ENCODE measurements around the gene CARD8. TPM values are rescaled to one million over a fixed set of nuclear protein-coding genes. Genes with fewer than 3 reads are reported as not detected.

The CARD8 gene, protein sequence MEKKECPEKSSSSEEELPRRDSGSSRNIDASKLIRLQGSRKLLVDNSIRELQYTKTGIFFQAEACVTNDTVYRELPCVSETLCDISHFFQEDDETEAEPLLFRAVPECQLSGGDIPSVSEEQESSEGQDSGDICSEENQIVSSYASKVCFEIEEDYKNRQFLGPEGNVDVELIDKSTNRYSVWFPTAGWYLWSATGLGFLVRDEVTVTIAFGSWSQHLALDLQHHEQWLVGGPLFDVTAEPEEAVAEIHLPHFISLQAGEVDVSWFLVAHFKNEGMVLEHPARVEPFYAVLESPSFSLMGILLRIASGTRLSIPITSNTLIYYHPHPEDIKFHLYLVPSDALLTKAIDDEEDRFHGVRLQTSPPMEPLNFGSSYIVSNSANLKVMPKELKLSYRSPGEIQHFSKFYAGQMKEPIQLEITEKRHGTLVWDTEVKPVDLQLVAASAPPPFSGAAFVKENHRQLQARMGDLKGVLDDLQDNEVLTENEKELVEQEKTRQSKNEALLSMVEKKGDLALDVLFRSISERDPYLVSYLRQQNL
- total RNA-seq = 19.8 to 29.5 TPM (median 23.3 TPM) in 3 replicates
- long read RNA-seq, partial matches to known transcripts = 1 of 12 reads
- long read RNA-seq, other reads (novel, unspliced or antisense) = 7 of 12 reads

DNA sequence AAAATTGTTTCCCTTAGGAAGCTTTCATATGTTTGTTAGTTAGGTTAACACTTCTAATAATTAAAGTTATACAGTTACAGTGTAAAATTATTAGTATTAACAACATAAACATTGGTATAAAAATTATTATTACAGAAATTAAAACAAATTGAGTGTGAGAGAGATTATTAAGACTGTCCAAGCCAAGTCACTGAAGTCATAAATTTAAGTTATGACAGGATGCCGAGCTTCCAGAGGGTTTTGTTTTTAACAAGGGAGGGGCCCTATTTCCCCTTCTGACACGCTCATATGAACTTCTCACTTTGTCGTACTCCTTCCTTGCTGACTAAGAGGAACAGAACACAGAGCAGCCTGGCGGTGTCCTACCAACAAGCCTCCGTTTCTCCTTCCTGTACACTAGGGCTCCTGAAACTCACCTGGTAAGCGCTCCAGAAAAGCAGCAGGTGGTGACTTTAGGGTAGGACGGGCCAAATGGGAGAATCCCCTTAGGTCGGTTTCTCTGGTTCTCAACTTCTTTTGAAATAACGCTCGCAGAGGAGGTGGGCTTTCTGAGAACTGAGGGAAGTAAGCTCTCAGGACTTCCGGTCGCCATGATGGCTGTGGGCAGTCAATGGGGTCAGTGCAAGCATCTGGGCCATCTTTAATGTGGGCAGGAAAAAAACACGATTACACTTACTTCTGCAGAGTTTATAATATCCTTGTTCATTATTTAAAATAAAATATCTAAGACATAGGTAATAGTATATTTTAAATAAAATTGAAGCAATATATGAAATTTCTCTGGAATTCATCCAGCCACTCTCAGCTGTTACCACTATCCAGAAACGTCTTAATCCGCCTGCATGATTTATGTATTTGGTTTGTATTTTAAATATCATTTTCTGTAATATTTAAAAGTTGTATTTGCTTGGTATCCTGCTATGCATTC is at the start of gene CARD8:
Gene CARD8, minus strand, starts transcription at position 537 of the 928 bp plus-strand sequence. CDS start 14,892 bp downstream, outside the sequence.
- Mint-ChIP-seq H3K27ac (ENCODE audit: unreplicated experiment) (peak within 1 kb of the TSS; percentile 99), H3K4me1 (ENCODE audit: low read depth) (peaks cover 28% of the 10 kb centered on the region), H3K4me3 (ENCODE audit: unreplicated experiment) (peak within 1 kb of the TSS; percentile 95), H3K36me3 (ENCODE audit: low read depth) (no peaks in the 10 kb centered on the region), H3K9me3 (ENCODE audit: low read depth) (no peaks in the 10 kb centered on the region), H3K27me3 (ENCODE audit: low read depth) (no peaks in the 10 kb centered on the region)
- DNase-seq (ENCODE audit: low spot score) = no peak
- TF ChIP-seq, protein P1, sequence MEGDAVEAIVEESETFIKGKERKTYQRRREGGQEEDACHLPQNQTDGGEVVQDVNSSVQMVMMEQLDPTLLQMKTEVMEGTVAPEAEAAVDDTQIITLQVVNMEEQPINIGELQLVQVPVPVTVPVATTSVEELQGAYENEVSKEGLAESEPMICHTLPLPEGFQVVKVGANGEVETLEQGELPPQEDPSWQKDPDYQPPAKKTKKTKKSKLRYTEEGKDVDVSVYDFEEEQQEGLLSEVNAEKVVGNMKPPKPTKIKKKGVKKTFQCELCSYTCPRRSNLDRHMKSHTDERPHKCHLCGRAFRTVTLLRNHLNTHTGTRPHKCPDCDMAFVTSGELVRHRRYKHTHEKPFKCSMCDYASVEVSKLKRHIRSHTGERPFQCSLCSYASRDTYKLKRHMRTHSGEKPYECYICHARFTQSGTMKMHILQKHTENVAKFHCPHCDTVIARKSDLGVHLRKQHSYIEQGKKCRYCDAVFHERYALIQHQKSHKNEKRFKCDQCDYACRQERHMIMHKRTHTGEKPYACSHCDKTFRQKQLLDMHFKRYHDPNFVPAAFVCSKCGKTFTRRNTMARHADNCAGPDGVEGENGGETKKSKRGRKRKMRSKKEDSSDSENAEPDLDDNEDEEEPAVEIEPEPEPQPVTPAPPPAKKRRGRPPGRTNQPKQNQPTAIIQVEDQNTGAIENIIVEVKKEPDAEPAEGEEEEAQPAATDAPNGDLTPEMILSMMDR (IDR thresholded peaks at IDR 0.05) = peak; percentile 45

DNA sequence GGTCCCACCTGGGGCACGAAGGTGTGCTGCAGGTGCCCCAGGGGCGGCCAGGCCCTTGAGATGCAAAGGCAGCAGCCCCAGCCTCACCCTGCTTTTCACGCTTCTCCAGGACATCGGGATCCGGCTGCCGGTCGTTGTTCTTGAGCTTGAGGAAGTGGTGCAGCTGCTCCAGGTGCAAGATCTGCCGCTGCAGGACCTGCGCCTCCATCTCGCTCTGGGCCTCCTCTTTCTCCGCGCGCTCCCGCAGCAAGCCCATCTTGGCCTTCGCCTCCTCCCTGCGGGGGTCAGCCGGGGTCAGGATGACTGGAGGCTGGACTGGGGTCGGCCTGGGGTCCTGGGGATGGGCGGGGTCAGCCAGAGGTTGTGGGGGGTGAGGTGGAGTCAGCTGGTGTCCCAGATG is 48.2 kb upstream of the CARD8 start:
- DNase-seq (ENCODE audit: low spot score) = no peak
- peaks cover 3% of the 10 kb centered on the region for H3K27me3 Mint-ChIP-seq (ENCODE audit: low read depth)
- no peaks in the 10 kb centered on the region for H3K4me1 Mint-ChIP-seq (ENCODE audit: low read depth)
- TF ChIP-seq, protein P1 (IDR thresholded peaks at IDR 0.05) = no peak
- H3K4me3 Mint-ChIP-seq (ENCODE audit: unreplicated experiment) = no peak overlapping the region
- no peaks in the 10 kb centered on the region for H3K36me3 Mint-ChIP-seq (ENCODE audit: low read depth)
- no peak overlapping the region for H3K27ac Mint-ChIP-seq (ENCODE audit: unreplicated experiment)
- no peaks in the 10 kb centered on the region for H3K9me3 Mint-ChIP-seq (ENCODE audit: low read depth)

DNA sequence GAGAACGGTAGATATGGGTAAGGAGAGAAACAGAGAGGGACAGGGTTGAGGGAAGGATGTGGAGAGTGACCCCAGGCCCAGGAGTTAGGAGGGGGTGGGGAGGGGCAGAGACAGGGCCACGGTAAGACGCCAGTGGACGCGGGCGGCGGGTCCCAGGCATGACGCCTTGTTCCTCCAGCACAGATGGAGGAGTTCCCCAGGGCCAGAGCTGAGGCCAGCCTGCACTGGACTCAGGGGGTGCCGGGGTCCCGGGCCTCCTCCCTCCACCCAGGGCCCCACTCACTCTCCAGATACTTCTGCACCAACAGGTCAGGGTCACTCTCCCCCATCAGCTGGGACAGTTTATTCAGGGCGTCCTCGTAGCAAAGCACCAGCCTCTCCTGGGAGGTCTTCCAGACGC is 47.7 kb upstream of the CARD8 start:
- TF ChIP-seq, protein P1 (IDR thresholded peaks at IDR 0.05) = no peak
- Mint-ChIP-seq H3K36me3 (ENCODE audit: low read depth) (no peaks in the 10 kb centered on the region), H3K27me3 (ENCODE audit: low read depth) (peaks cover 3% of the 10 kb centered on the region), H3K4me3 (ENCODE audit: unreplicated experiment) (no peak overlapping the region), H3K9me3 (ENCODE audit: low read depth) (no peaks in the 10 kb centered on the region), H3K4me1 (ENCODE audit: low read depth) (no peaks in the 10 kb centered on the region), H3K27ac (ENCODE audit: unreplicated experiment) (no peak overlapping the region)
- no peak for DNase-seq (ENCODE audit: low spot score)

DNA sequence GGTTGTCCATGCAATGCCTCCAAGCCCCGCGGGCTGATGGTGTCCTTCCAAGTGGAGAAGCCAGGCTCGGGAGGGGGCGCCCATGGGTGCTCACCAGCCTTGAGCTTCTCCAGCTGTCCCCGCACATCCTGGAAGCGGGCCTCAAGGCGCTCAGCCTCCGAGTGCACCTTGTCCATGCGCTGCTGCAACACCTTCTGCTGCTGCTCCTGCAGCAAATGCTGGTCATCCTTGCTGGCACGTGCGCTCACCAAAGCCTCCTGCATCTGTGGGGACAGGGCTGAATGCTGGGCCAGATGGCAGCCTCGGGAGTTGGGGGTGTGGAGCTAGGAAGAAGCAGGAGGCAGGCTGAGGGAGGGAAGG is 46.9 kb upstream of the CARD8 start:
- no peaks in the 10 kb centered on the region for H3K36me3 Mint-ChIP-seq (ENCODE audit: low read depth)
- H3K9me3 Mint-ChIP-seq (ENCODE audit: low read depth) = no peaks in the 10 kb centered on the region
- no peak for DNase-seq (ENCODE audit: low spot score)
- no peaks in the 10 kb centered on the region for H3K4me1 Mint-ChIP-seq (ENCODE audit: low read depth)
- no peak overlapping the region for H3K4me3 Mint-ChIP-seq (ENCODE audit: unreplicated experiment)
- no peak overlapping the region for H3K27ac Mint-ChIP-seq (ENCODE audit: unreplicated experiment)
- H3K27me3 Mint-ChIP-seq (ENCODE audit: low read depth) = peaks cover 3% of the 10 kb centered on the region
- TF ChIP-seq, protein P1 (IDR thresholded peaks at IDR 0.05) = no peak

Data from chondrocyte (in vitro differentiated cells).